Gastroesophageal sphincter (tissue), 4 donors: ENCODE measurements around the gene MCC. TPM values are rescaled to one million over a fixed set of nuclear protein-coding genes. Genes with fewer than 3 reads are reported as not detected.

ENCODE experiments used
- ATAC-seq: fragments of 150-250 bp; one replicate; pipeline ENCODE4 v1.9.1; 2016; ENCODE audit warnings: mild to moderate bottlenecking, moderate library complexity
- H3K27ac ChIP-seq, 4 donors: fragments of 200-600 bp; sonication (generic) in 3 of 4; 1 replicate in 3 of 4; 2 replicates in 1 of 4; pipeline ENCODE4 v1.5.1; 2016 to 2019
- H3K27me3 ChIP-seq: fragments of 200-600 bp; sonication (generic); one replicate; pipeline ENCODE4 v1.5.1; 2019
- H3K36me3 ChIP-seq, 2 donors: fragments of 200-600 bp; sonication (generic); one replicate each; pipeline ENCODE4 v1.5.1; 2019; ENCODE audit warnings: control low read depth in 1 of 2
- H3K4me1 ChIP-seq, 3 donors: fragments of 200-600 bp; sonication (generic); 1 replicate in 2 of 3; 2 replicates in 1 of 3; pipeline ENCODE4 v1.5.1; 2016 to 2019; ENCODE audit warnings: control low read depth in 2 of 3
- H3K4me3 ChIP-seq, 2 donors: fragments of 200-600 bp; sonication (generic); one replicate each; pipeline ENCODE4 v1.5.1; 2019; ENCODE audit warnings: mild to moderate bottlenecking in 1 of 2, moderate library complexity in 1 of 2
- H3K9me3 ChIP-seq, 3 donors: fragments of 200-600 bp; sonication (generic); one replicate each; pipeline ENCODE4 v1.5.1; 2017 to 2019; ENCODE audit warnings: control low read depth in 2 of 3
- EP300 ChIP-seq: sonication (generic); formaldehyde crosslinking; IDR thresholded peaks from one replicate; pipeline ENCODE4 v1.6.1; 2017; ENCODE audit warnings: antibody characterized with exemption, mild to moderate bottlenecking
- POLR2A ChIP-seq, 2 donors: fragments of 450-650 bp; IDR thresholded peaks; one replicate each; pipeline ENCODE4 v1.6.1; 2017; ENCODE audit warnings: antibody characterized with exemption in 2 of 2, mild to moderate bottlenecking in 2 of 2, moderate library complexity in 1 of 2
- POLR2AphosphoS5 ChIP-seq: sonication (generic); formaldehyde crosslinking; IDR thresholded peaks from one replicate; pipeline ENCODE4 v1.6.1; 2017; ENCODE audit warnings: antibody characterized with exemption
- WGBS, 2 donors: methylation state at CpG; one replicate each; pipeline ENCODE4 v1.1.5; 2018; ENCODE audit warnings: low coverage in 1 of 2; 5-methylcytosine and 5-hydroxymethylcytosine counted together
- total RNA-seq, 4 donors: library from RNA; depleted of rRNA; stranded (reverse); fragments of >200 nt; gene quantifications; one replicate each; pipeline ENCODE4 v1.1.0, GENCODE V29; 2016
- TF ChIP-seq, protein P1 (sequence below), 4 experiments: fragments of 200-600 bp in 2 of 4; fragments of 450-650 bp in 2 of 4; sonication (generic) in 1 of 4; IDR thresholded peaks; one replicate each; pipeline ENCODE4 v1.5.1; 2017 to 2019; ENCODE audit warnings: antibody characterized with exemption in 4 of 4, mild to moderate bottlenecking in 2 of 4, moderate library complexity in 2 of 4

The MCC gene
- total RNA-seq, 4 donors from 2014 or later = 20.5 to 28.7 (median 23.5) TPM

DNA sequence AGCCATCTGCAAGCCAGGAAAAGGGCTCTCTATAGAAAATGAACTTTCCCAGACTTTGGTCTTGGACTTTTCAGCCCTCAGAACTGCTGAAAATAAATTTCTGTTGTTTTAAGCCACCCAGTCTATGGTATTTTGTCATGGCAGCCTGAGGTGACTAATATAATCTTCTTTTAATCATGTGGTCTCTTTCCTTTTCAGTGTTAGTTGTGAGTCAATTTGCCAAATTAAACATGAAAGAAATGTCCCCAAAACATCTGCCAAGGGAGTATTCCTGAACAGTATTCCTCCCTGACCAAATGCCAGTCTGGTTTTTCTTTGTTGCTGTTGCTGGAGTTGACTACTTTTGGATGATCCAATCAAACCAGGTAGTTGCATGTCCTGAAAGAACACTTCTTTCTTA, 20.5 kb upstream of the MCC start:
- Histone ChIP-seq H3K4me3 (no peak overlapping the region), H3K9me3 (no peaks in the 10 kb centered on the region), H3K4me1 (peaks cover 0 to 4% (median 0%) of the 10 kb centered on the region in 3 donors), H3K27me3 (peaks cover 12% of the 10 kb centered on the region), H3K36me3 (no peaks in the 10 kb centered on the region), H3K27ac (no peak overlapping the region)
- TF ChIP-seq EP300 = no peak
- TF ChIP-seq POLR2A (IDR thresholded peaks at IDR 0.05) = no peak
- TF ChIP-seq, protein P1, sequence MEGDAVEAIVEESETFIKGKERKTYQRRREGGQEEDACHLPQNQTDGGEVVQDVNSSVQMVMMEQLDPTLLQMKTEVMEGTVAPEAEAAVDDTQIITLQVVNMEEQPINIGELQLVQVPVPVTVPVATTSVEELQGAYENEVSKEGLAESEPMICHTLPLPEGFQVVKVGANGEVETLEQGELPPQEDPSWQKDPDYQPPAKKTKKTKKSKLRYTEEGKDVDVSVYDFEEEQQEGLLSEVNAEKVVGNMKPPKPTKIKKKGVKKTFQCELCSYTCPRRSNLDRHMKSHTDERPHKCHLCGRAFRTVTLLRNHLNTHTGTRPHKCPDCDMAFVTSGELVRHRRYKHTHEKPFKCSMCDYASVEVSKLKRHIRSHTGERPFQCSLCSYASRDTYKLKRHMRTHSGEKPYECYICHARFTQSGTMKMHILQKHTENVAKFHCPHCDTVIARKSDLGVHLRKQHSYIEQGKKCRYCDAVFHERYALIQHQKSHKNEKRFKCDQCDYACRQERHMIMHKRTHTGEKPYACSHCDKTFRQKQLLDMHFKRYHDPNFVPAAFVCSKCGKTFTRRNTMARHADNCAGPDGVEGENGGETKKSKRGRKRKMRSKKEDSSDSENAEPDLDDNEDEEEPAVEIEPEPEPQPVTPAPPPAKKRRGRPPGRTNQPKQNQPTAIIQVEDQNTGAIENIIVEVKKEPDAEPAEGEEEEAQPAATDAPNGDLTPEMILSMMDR (IDR thresholded peaks at IDR 0.05) = no peak
- TF ChIP-seq POLR2AphosphoS5 = no peak
- ATAC-seq = no peak

DNA sequence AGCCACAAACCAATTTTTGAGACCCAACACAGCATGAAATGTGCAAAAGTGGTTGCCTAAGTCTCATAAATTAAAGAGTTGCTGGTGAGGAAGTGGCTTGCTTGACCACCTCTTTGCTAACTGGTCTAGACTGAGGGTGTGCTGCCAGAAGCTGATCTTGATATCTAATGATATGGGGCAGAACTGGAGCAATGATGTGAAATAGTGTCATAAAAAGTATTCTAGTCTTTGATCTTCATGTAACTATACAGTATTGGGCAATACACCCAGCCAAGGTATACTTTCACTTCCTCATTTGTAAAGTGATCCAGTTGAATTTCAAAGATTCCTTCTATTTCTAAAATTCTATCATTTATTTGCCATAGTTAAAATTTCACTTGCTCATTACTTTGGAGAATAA, 19.3 kb upstream of the MCC start:
- H3K27me3 ChIP-seq = peaks cover 12% of the 10 kb centered on the region
- H3K4me1 ChIP-seq = no peaks in the 10 kb centered on the region
- H3K36me3 ChIP-seq = no peaks in the 10 kb centered on the region
- ATAC-seq = no peak
- no peaks in the 10 kb centered on the region for H3K9me3 ChIP-seq
- no peak overlapping the region for H3K27ac ChIP-seq
- no peak overlapping the region for H3K4me3 ChIP-seq
- TF ChIP-seq, protein P1 (IDR thresholded peaks at IDR 0.05) = no peak
- no peak for TF ChIP-seq POLR2A (IDR thresholded peaks at IDR 0.05)
- TF ChIP-seq POLR2AphosphoS5 = no peak
- TF ChIP-seq EP300 = no peak

- 75 to 80% methylated on average over 5 of the region's 5 CpGs for WGBS, 2 donors
- Histone ChIP-seq H3K27me3 (peaks cover 12% of the 10 kb centered on the region), H3K36me3 (no peaks in the 10 kb centered on the region), H3K4me1 (no peaks in the 10 kb centered on the region), H3K27ac (no peak overlapping the region), H3K4me3 (no peak overlapping the region), H3K9me3 (no peaks in the 10 kb centered on the region)
- no peak for TF ChIP-seq EP300
- TF ChIP-seq POLR2A (IDR thresholded peaks at IDR 0.05) = no peak
- no peak for TF ChIP-seq POLR2AphosphoS5
- TF ChIP-seq, protein P1 (IDR thresholded peaks at IDR 0.05) = no peak
- no peak for ATAC-seq
Measured at GRCh38 chr5:113505181-113505580, 16.9 kb upstream of the MCC start.

DNA sequence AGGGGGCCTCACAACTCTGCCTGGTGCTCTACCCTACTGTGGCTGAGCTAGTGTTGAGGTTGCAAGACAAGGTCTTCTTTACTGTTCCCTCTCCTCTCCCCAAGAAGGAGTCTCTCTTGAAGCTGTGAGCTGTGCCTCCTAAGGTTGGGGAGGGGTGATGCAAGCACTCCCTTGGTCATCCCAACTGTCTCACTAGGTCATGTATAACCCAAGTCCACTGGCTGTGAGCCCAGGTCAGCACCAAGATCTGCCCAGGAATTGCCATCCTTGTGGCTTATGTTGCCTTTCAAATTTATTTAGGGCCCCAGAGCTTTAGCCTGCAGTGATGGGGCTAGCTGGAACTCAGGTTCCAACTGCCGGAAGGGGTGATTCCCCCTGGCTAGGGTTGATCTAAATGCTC, 14.9 kb upstream of the MCC start:
- Histone ChIP-seq H3K4me1 (no peaks in the 10 kb centered on the region), H3K36me3 (no peaks in the 10 kb centered on the region), H3K9me3 (no peaks in the 10 kb centered on the region), H3K27ac (no peak overlapping the region), H3K27me3 (peaks cover 12% of the 10 kb centered on the region), H3K4me3 (no peak overlapping the region)
- no peak for ATAC-seq
- 100% methylated on average over 1 of the region's 1 CpG for WGBS, 2 donors
- TF ChIP-seq, protein P1 (IDR thresholded peaks at IDR 0.05) = no peak
- TF ChIP-seq POLR2A (IDR thresholded peaks at IDR 0.05) (no peak), POLR2AphosphoS5 (no peak), EP300 (no peak)

DNA sequence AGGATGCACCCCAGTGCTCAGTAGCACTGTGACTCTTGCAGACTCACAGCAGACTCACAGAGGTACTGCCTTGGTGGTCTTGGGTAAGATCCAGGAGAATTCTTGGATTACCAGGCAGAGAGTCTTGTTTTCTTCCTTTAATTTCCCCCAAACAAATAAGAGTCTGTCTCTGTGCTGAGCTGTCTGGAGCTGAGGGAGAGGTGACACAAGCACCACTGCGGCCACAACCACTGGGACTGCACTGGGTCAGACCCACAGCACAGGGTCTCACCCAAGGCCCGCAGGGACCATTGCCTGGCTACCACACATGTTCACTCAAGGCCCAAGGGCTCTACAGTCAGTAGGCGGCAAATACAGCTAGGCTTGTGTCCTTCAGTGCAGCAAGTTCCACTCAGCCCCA, 13.8 kb upstream of the MCC start:
- WGBS, 2 donors = no CpG with 5 or more reads among the region's 3 CpGs
- no peak overlapping the region for H3K4me3 ChIP-seq
- peaks cover 6% of the 10 kb centered on the region for H3K27me3 ChIP-seq
- TF ChIP-seq EP300 (no peak), POLR2A (IDR thresholded peaks at IDR 0.05) (no peak)
- H3K36me3 ChIP-seq = no peaks in the 10 kb centered on the region
- no peaks in the 10 kb centered on the region for H3K9me3 ChIP-seq
- H3K27ac ChIP-seq = no peak overlapping the region
- no peaks in the 10 kb centered on the region for H3K4me1 ChIP-seq
- no peak for ATAC-seq

- no peak for ATAC-seq
- Histone ChIP-seq H3K4me1 (no peaks in the 10 kb centered on the region), H3K9me3 (peaks cover 0 to 6% (median 0%) of the 10 kb centered on the region in 3 donors), H3K27me3 (no peaks in the 10 kb centered on the region), H3K27ac (no peak overlapping the region), H3K36me3 (no peaks in the 10 kb centered on the region), H3K4me3 (no peak overlapping the region)
- TF ChIP-seq, protein P1 (IDR thresholded peaks at IDR 0.05) = no peak
- TF ChIP-seq POLR2AphosphoS5 = no peak
- no peak for TF ChIP-seq EP300
- TF ChIP-seq POLR2A (IDR thresholded peaks at IDR 0.05) = no peak
- WGBS, 2 donors = 55 to 71% methylated on average over 1 of the region's 1 CpG
Measured at GRCh38 chr5:113495422-113495841, 7.2 kb upstream of the MCC start.
